NCI-H510A (cell line): ENCODE measurements around the gene CSMD2.
"Not testable (repeated sequence)": the region's sequence is repeated elsewhere in the genome, so short reads cannot be mapped to it uniquely, and the experiment has no call there.

Experiments used
- DNase-seq: peaks from one replicate; lab custom pipeline; 2025; lab: John Stamatoyannopoulos, UW

Gene CSMD2

DNA sequence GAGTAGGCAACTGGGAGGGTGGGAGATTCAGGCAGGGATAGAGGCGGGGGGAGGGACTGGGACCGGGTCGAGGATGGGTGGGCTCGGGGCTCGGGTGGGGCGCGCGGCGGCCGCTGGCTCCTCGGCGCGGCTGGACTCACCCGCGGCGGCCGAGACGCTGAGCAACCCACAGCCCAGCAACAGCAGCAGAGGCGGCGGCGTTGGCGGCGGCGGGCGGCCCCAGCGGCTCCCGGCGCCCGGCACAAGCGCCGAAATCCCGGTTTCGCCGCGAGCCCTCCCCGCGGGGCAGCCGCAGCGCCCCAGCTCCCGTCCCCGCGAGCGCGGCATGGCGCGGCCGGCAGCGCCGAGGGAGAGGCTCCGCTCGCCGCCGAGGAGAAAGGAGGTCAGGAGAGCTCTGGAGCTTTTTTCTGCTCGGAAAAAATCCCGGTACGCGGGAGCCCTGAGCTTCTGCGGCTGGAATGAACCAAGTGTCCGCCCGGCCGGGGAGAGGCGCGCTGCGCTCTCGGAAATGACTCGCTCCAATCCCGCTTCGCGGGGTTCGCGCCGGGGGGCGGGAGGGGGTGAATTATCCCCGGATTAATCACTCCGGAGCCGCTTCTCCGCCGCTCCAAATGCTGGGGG is at the start of gene CSMD2:
Gene CSMD2 (minus strand): TSS at position 460 of the 621 bp plus-strand sequence. CDS start 133 bp downstream, at position 327.
- peak; percentile 91 for DNase-seq

DNA sequence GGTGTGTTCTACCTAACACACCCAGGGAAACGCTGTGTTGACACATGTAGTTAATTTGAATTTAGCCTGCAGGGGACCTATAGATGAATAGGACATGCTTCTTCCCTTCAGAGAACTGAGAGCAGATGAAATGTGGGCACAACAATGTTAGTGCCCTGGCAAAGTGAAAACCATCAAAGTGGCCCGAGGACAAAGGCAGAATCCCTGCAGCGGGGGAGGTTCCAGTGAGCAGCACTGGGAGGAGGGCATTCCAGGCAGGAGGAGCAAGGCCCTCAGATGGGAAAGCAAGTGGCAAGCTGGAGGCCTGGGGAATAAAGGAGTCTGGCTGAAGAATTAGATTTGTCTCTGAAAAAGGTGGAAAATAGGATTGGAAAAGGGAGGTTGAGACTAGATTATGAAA is 48.9 kb upstream of the CSMD2 start:
- DNase-seq = no peak

DNA sequence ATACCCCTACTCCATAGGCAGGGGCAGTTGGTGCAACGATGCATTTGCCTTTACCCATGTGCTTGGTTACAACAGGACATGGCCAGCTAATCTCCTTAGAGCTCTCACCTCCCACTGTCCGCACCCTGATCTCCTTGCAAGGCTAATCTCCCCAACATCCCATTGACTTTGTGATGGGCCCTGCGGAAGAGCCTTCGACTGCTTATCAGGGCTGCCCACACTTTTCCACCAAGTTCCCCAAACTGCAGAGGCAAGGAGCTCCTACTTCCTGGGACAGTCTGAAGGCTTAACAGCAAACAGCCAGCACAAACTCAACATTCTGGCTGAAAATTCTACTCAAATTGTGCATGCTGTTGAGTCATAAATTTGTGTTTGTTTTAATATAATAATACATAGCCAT is 47.6 kb upstream of the CSMD2 start:
- no peak for DNase-seq

- no peak for DNase-seq
Observed at GRCh38 chr1:34199927-34200326, 34.9 kb upstream of the CSMD2 start.

DNA sequence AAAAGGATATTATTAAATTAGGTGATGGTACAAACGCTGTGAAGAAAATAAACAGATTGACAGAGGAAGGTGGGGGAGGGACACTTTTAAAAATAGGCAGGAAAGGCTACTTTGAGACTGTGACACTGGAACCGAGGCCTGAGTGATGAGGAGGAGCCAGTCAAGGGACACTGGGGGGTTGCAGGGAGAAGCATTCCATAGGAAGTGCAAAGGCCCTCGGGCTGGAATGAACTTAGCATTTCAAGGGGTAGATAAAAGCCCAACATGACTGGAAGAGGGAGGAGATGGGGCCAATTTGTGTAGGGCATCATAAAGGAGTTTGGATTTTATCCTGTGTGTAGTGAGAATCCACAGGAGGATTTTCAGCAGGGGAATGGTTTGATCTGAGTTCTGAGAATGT is 27.6 kb upstream of the CSMD2 start:
- DNase-seq = no peak

- DNase-seq = no peak
Observed at GRCh38 chr1:34190692-34191091, 25.7 kb upstream of the CSMD2 start.

DNA sequence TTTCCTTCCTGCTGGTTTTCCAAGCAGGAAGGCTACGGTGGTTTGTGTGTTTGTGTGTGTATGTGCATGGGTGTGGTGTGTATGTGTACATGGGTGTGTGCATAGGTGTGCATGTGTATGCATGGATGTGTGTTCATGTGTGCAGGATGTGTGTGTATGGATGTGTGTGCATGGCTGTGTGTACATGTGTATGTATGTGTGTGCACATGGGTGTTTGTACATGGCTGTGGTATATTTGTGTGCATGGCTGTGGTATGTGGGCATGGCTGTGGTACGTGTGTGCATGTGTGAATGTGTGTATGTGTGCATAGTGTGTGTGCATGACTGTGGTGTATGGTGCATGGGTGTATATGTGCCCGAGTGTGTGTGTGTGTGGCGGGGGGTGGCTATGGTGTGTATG is 24.0 kb upstream of the CSMD2 start:
- no peak for DNase-seq

GRCh38 chr1:34188418-34188817 is 23.4 kb upstream of the CSMD2 start:
- no peak for DNase-seq

GRCh38 chr1:34186741-34187494 is 21.9 kb upstream of the CSMD2 start:
- DNase-seq = no peak

GRCh38 chr1:34183381-34183780 is 18.4 kb upstream of the CSMD2 start:
- not testable (repeated sequence) for DNase-seq

GRCh38 chr1:34178072-34178471 is 13.0 kb upstream of the CSMD2 start:
- DNase-seq = no peak

DNA sequence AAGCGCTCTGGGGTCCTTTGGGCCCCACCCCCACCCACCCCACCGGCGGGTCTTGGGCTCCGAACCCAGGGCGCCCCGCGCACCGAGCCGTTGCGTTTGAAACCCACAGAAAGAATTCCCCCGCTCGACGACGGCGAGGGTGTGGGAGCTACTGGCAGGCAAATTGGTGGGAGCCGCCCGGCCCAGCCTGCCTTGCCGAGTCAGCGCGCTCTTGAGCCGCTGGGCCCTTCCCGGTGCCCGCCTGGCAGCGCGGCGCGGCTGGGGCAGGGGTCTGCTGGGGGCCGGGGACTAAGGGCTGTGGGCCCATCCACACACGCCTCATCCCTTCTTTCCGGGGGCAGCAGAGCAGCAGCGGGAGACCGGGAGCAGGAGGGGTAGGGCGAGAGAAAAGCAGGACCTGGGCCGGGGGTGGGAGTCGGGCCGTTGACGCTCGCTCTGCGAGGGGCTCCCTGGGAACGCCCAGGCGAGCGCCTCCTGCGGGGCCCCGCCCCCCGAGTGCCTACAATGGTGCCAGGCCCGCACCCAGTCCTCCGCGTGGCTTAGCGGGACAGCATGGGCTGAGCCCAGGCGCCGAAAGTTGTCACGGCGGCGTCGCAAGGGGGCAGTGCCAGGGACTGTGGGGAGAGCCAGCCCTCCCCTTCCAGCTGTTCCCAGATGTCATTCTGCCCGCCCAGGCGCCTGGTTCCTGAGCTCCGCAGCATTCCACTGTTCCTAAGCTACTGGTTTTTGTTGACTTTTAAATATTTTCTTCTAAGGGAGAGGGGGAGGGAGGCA is 12.0 kb upstream of the CSMD2 start, which contains the start of gene C1orf94:
Gene C1orf94 (plus strand): TSS at position 78 of the 774 bp plus-strand sequence. CDS start 883 bp downstream, outside the sequence.
- DNase-seq = no peak

DNA sequence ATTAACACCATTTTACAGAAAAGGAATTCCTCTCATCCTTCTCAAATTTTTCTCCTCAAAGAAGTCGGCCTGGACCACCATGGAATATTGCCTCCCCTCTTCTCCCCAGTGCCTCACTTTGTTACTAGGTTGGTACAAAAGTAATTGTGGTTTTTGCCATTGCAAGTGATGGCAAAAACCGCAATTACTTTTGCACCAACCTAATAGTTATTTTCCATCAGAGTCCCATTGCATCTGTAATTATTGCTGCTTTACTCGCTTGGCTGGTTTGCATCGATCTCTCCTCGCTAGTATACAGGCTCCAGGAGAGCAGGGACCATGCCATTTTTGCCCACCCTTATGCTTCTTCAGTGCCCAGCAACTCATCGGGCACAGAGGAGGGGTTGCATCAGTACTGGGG is 10.7 kb upstream of the CSMD2 start:
- DNase-seq = no peak

DNA sequence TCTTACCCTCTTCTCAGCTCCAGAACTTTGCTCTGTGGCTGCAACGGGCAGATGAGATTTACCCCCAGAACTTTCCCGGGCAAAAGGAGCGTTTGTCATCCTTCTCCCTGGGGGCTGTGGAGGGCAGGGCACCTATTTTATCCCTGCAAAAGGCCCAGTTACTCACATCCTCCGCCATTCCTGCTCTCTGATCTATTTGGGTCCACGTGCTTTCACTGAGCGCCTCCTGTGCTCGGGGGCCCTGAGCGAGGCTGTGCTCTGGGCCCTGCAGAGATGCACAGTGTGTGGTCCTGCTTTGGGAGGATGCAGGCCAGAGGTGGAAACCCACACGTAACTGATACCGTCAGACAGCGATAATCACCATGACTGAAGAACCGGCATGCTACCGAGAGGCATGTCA is 2.4 kb upstream of the CSMD2 start:
- no peak for DNase-seq

GRCh38 chr1:34166625-34167361 is 1.8 kb upstream of the CSMD2 start:
- no peak for DNase-seq

DNA sequence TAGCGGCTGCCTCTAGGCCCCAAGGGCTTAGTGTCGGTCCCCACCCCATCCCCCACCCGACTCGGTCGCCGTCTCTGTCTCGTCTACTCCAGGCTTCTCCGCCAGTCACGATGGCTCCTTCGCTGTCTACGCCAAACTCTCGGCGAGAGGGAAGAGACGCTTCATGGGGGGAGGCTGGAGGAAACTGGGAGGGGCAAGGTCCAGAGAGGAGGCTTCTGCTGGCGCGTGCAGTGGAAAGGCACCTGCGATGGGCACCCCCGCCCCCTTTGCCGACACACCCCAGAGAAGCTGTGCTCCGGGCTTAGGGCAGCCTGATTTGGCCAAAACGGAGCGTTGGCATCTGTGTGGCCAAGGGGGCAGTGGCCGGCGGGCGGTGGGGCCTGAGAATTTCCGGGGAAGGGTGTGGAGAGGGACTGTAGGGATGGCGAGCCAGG is 1.2 kb upstream of the CSMD2 start:
- no peak for DNase-seq

DNA sequence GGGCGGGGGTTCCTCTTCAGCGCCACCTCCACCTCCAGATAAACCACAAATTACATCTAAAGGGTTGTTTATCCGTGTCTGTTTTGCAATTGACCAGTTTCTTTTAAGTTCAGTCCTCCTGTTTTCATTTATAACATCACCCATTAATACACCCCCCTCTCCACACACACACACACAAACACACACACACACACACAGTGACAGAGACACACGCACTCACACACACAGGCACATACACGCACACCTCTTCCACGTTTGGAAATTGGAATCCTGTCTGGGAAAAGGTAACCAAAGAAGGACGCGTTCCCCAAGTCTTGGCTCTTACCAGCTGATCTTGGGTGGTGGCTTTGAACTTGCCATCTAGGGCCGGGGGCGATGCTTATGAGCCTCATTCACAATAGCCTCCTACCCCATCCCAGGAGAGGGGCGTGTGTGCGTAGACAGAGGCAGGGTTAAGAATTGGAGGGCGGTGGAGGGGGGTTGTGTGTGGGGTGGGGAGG is 442 bp upstream of the CSMD2 start:
- peak; percentile 27 for DNase-seq

DNA sequence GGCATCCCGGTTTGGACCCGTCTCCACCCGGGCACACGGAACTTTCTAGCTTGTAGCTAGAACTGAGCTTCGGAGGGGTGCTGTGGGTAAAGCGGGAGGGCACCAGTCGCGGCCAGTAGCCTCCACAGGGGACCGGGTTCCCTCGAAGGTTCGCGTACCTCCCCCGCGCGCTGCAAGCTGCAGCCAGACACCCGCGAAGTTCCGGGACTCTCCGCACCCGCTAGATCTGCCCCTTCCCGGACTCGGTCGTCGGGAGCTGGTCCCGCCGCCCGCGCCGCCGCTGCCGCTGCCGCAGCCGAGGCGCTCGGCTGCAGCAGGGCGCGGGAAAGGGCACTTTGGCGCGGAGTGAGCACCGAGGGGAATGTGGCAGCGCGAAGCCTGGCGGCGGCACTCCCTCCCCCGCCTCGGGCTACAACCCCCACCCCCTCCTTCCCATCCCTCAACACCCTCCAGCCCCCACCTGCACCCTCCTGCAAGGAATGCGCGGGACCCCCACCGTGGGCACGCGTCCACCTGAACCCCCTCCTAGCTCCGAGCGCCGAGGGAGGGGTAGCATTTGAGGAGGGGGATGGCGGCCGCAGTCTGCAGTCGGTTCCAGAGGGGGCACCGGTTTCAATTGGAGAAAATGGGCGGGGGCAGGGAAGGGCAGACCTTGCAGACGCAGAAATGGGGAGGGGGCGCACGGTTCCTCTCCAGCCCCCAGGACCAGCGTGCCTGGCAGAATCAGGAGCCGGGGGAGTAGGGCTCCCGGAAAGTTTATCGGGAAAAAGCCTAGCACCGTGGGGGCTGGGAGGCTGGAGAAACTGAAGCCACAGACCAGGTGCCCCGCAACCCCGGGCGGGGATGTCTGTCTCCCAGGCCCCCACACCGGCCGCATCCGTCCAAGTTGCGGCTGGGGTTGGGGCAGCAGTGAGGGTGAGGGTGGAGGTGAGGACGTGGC is 968 bp downstream of the CSMD2 start:
- DNase-seq = peak; percentile 78

- peak; percentile 93 for DNase-seq
Observed at GRCh38 chr1:34162852-34163766, 1.9 kb downstream of the CSMD2 start.

DNA sequence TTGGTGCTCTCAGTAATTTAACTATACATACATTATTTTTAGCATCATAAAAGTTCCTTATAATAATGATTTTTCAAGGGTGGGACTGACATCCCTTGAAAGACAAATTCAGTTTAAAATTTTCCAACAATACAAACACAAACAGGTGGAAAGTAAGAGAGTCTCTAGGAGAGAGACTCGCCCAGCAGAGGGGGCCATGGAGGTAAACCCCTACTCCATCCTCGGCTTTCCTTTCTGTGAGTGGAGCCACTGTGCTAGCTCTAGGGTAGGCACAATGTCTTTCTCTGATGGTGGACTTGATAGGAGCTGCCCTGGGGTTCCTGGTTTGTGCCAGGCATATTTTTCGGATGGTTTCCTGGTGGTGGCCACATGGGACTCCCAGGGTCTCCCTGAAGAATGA is 8.3 kb downstream of the CSMD2 start:
- no peak for DNase-seq
